SJCRH30 (cell line): Measurements from ENCODE around the gene KCNMA1. TPM values are rescaled to one million over a fixed set of nuclear protein-coding genes. Genes with fewer than 3 reads are reported as not detected.

ENCODE experiments used
- DNase-seq, 2 experiments: peaks; one replicate each; pipeline ENCODE4 v3.0.0-alpha.2; 2015 to 2020
- H3K27ac ChIP-seq: fragments of 250-450 bp; sonication (Bioruptor Pico); 2 replicates; pipeline ENCODE4 v1.5.1; 2020; ENCODE audit warnings: mild to moderate bottlenecking, moderate library complexity
- H3K27me3 ChIP-seq: fragments of 250-450 bp; sonication (Bioruptor Pico); 2 replicates; pipeline ENCODE4 v1.5.1; 2020; ENCODE audit warnings: mild to moderate bottlenecking, moderate library complexity
- H3K36me3 ChIP-seq: fragments of 250-450 bp; sonication (Bioruptor Pico); 2 replicates; pipeline ENCODE4 v1.5.1; 2020; ENCODE audit warnings: mild to moderate bottlenecking, moderate library complexity
- H3K4me1 ChIP-seq: fragments of 250-450 bp; sonication (Bioruptor Pico); 2 replicates; pipeline ENCODE4 v1.5.1; 2020; ENCODE audit warnings: mild to moderate bottlenecking, moderate library complexity
- H3K4me3 ChIP-seq: fragments of 250-450 bp; sonication (Bioruptor Pico); 2 replicates; pipeline ENCODE4 v1.5.1; 2020; ENCODE audit warnings: mild to moderate bottlenecking, moderate library complexity
- H3K9me3 ChIP-seq: fragments of 250-450 bp; sonication (Bioruptor Pico); replicated peaks from 2 replicates; pipeline ENCODE4 v1.5.1; 2020; ENCODE audit warnings: mild to moderate bottlenecking, moderate library complexity
- total RNA-seq: library from RNA; depleted of rRNA; stranded (reverse); fragments of >200 nt; shearing (Covaris generic); gene quantifications from 2 replicates; pipeline ENCODE4 v1.2.3, GENCODE V29; 2014

The KCNMA1 gene
- total RNA-seq, 1 experiment from 2014 or later, result 0.69 TPM

DNA sequence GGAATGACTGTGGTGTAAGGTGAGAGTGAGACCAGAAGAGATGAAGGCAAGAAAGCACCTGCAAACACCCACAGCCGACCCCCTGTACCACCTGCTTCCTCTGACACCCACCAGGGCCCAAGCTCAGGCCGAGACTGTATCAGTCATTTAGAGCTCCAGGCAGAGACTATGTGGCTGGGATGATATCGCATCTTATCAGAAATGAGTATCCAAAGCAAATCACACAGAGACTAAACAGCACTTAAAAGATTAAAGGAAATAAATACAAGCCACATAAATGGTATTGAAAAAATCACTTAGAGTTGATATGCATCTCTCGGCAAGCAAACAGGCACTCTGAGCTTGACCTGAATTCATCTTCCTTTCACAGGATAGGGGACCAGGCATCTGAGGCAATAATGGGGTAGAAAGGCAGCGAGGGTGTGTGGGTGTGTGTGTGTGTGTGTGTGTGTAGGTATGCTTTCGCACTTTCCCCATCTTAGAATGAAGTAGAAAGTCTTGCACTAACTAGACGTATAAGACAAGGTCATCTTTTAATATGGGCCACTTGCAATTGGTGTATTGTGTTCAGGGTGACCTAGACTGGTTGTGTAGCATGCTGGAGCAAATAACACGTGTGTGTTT, 665.9 kb downstream of the KCNMA1 start:
- no peak for DNase-seq
- Histone ChIP-seq H3K36me3 (no peaks in the 10 kb centered on the region), H3K27ac (no peak overlapping the region), H3K4me3 (no peak overlapping the region), H3K9me3 (no peaks in the 10 kb centered on the region), H3K4me1 (peaks cover 3% of the 10 kb centered on the region), H3K27me3 (no peaks in the 10 kb centered on the region)

DNA sequence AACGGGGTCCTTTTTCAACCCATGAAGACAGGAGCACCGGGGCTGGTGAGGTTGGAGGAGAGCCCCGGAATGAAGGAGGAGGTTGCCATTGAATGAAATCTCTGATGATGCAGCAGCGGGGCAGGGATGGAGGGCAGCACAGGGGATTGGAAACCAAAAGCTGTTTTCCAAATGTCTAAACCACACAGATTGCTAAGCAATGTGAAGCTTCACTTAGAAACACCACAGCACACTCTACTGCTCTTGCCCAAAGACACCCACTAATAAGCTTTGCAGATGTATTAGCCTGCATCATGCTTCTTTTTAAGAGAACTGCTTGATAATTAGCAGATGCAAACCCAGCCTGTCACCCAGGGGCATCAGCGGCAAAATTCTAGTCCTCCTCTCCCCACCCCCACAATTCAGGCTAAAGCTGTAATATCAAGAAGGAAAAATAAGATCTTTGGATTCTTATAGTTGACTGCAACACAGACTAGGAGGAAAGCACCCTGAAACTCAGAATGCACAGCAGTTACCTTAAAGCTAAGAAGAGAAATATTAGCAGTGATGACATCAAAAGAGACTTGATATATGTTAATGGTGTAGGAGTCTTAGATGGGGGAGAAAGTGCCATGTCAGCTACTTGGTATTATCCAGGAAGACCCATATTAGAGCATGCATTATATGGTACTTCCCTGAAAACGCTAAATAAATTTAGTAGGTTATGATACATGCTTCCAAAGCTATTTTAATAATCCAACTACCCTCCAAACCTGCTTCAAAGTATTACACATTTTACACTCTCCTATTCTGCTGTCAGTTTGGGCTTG, 666.7 kb downstream of the KCNMA1 start:
- Histone ChIP-seq H3K4me3 (no peak overlapping the region), H3K27ac (no peak overlapping the region), H3K9me3 (no peaks in the 10 kb centered on the region), H3K4me1 (no peaks in the 10 kb centered on the region), H3K27me3 (no peaks in the 10 kb centered on the region), H3K36me3 (no peaks in the 10 kb centered on the region)
- no peak for DNase-seq

DNA sequence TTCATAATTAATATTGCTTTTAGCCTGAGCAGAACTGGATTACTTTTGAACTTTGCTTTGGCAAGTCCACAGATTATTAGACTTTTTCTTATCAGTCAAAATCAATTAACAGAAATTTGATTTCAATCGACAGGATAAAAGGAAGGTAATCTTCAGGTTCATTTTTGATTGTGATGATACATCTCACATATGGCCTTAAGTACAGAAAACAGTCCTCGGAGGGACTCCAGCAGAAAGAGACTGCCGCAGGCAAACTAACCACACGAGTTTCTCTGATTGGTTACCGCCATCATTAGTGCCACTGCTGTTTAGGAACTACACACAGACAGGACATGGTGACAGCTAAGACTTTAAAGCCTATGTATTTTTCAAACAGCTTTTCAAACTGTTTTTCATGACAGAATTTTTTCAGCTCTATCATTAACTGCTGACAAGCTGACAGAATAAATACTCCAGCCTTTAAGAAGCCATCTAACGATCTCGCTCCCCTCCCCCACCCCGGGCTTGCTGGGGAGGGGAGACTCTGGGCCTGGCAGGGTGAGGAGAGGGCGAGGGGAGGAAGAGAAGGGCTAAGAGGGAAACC, 668.2 kb downstream of the KCNMA1 start:
- Histone ChIP-seq H3K4me3 (no peak overlapping the region), H3K4me1 (no peaks in the 10 kb centered on the region), H3K27me3 (no peaks in the 10 kb centered on the region), H3K36me3 (no peaks in the 10 kb centered on the region), H3K27ac (no peak overlapping the region), H3K9me3 (no peaks in the 10 kb centered on the region)
- no peak for DNase-seq

DNA sequence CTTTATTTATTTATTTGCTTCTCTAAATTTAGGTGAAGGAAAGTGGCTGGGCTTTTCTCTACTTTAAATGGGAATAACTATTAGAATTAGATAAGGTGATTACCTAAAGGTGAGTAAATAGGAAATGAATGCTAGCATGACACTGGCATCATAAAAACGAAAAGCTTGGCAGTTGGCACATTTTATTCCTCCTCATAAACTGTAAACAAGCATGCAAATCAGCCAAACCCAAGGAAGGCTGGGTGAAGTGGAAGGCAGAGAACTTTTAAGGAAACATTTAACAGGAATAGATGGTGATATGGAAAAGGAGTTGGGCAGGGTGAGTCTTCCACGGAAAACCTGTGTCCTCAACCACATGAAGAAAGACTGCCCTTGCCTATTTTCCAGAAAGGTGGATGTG, 669.1 kb downstream of the KCNMA1 start:
- Histone ChIP-seq H3K4me1 (no peaks in the 10 kb centered on the region), H3K4me3 (no peak overlapping the region), H3K27ac (no peak overlapping the region)

DNA sequence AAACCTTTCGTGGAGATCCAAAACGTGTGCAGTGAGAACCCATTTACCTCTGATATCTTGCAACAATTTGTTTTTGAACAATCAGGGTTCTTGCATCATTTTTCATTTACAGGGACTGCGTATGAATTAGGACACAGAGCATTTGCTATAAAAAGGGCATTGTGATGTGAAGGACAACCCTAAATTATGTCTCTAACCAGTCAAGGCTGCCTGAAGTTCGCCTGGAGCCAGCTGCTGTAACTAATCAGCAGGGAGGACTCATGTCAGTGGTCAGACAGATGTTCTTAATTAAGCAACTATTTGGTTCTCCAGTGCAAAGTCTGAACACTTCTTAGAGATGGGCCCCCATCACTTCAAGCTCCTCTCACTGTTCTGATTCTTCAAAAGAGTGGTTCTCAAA, 674.8 kb downstream of the KCNMA1 start:
- Histone ChIP-seq H3K27ac (no peak overlapping the region), H3K4me1 (peaks cover 3% of the 10 kb centered on the region), H3K9me3 (no peaks in the 10 kb centered on the region), H3K36me3 (no peaks in the 10 kb centered on the region), H3K27me3 (no peaks in the 10 kb centered on the region), H3K4me3 (no peak overlapping the region)
- DNase-seq, result peak in 1 of 2 experiments; percentile 52

More for the DNA sequence above, 669.1 kb downstream of the KCNMA1 start:
- H3K27me3 ChIP-seq, result no peaks in the 10 kb centered on the region
- no peaks in the 10 kb centered on the region for H3K9me3 ChIP-seq
- no peak for DNase-seq
- H3K36me3 ChIP-seq, result no peaks in the 10 kb centered on the region

DNA sequence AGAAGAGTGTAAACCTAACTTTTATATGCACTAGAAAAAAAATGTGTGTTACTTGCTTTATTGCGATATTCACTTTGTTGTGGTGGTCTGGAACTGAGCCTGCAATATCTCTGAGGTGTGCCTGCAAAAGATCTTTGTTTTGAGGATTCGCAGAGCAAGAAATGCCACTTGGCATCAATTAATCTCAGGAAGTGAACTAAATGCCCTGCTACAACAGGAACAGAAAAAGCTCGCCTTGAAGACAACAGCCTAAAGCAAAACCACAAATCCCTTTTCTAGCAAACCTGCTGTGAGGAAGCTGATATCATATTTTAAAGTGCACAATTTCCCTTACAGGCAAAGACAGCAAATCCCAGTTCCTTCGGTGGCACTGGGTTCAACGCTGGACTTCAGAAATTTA, 675.8 kb downstream of the KCNMA1 start:
- DNase-seq, result peak in 1 of 2 experiments; percentile 54
- Histone ChIP-seq H3K4me1 (peaks cover 3% of the 10 kb centered on the region), H3K27me3 (no peaks in the 10 kb centered on the region), H3K36me3 (no peaks in the 10 kb centered on the region), H3K4me3 (no peak overlapping the region), H3K9me3 (no peaks in the 10 kb centered on the region), H3K27ac (no peak overlapping the region)

DNA sequence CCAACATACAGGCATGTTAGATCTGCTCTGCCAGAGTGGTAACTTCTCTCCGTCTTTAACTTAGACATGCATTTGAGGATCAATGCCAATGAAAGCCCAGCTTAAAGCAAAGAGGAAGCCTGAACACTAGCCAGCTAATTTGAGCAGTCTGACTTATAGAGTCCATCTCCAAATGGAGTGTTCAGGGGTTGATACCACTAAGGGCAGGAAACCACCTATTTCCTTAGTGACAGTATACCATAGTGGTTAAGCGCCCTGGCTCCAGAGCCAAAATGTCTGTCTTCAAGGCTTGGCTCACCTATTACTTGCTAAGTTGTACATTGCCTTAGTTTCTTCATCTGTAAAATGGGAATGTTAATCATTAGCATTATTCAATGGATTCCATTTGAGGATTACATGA, 678.5 kb downstream of the KCNMA1 start:
- Histone ChIP-seq H3K36me3 (no peaks in the 10 kb centered on the region), H3K27me3 (no peaks in the 10 kb centered on the region), H3K4me3 (no peak overlapping the region), H3K9me3 (no peaks in the 10 kb centered on the region), H3K27ac (no peak overlapping the region), H3K4me1 (peaks cover 3% of the 10 kb centered on the region)
- DNase-seq, result no peak

DNA sequence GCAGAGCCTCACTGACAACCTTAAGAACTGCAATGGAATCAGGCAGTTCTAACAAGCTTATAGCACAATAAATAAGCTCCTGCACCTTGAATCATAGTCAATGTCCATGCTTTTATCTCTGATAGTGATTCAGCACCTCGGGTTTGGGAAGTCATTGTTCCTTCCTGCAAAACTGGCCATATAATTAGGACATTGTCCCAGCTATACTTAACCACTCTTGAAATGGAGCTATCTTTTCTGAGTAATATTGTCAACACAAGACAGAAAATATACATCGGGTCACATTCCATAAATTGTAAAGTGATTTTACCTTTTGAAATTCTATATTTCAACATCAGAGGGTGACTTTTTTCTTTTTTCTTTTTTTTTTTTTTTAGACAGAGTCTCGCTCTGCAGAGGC, 682.8 kb downstream of the KCNMA1 start:
- H3K4me3 ChIP-seq, result no peak overlapping the region
- H3K27ac ChIP-seq, result no peak overlapping the region
- no peaks in the 10 kb centered on the region for H3K27me3 ChIP-seq
- no peak for DNase-seq
- H3K36me3 ChIP-seq, result no peaks in the 10 kb centered on the region
- no peaks in the 10 kb centered on the region for H3K9me3 ChIP-seq
- H3K4me1 ChIP-seq, result no peaks in the 10 kb centered on the region

DNA sequence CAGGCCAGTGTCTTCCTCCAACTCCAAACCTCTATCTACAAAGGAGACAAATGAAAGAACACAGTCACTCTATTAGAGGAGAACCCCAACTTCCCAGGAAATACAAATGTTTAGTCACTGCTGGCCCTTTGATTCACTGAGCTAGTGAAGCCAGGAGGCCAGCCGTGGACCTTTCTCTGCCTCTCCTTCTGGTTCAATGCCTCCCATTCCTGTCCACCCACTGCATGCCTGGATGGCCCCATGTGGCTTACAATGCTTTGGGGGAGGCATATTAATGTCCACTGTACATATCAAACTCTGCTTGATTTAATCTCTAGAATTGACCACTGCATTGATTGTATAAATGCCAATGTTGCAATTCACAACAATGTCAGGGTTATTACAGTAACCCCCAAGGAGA, 687.3 kb downstream of the KCNMA1 start:
- no peaks in the 10 kb centered on the region for H3K9me3 ChIP-seq
- no peaks in the 10 kb centered on the region for H3K27me3 ChIP-seq
- H3K4me3 ChIP-seq, result no peak overlapping the region
- H3K4me1 ChIP-seq, result no peaks in the 10 kb centered on the region
- no peak for DNase-seq
- H3K36me3 ChIP-seq, result no peaks in the 10 kb centered on the region
- no peak overlapping the region for H3K27ac ChIP-seq

DNA sequence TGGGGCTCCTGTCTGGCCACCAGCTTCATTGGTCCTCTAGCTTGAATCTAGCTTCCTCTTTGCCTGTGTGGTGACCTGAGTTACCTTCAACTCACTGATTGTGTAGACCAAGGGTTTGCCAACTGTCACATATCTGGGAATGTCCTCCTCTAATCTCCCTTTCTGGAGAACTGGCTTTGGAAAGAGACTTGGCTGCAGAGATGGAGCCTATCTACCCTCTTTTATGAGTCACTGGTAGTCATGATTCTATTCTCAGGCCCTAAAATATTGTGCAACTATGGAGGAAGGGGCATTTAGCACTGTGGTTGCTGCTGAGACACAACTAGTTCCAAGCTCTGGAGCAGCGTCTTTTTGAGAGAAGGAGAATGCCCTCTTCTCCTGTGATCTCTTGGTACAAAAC, 691.3 kb downstream of the KCNMA1 start:
- no peaks in the 10 kb centered on the region for H3K36me3 ChIP-seq
- DNase-seq, result no peak
- no peaks in the 10 kb centered on the region for H3K9me3 ChIP-seq
- H3K4me3 ChIP-seq, result no peak overlapping the region
- no peaks in the 10 kb centered on the region for H3K27me3 ChIP-seq
- no peak overlapping the region for H3K27ac ChIP-seq
- no peaks in the 10 kb centered on the region for H3K4me1 ChIP-seq

DNA sequence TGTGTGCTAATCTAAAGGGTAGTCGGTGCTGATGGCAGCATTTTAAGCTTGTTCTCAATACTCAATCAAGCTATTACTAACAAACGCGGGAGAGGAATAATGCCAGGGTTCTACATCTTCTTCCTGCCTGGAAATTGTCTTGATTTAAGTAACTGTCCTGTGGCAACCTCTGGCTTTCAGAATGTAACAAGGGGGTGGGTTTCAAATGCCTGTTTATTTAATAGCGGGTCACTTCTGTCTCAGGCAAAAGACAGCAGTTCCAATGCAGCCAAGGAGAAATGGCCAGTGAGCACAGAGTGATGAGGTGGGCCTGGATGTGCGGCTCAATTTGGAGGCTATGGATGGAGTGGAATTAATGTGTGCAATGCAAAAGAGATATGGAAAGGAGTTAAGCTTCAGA, 692.4 kb downstream of the KCNMA1 start:
- Histone ChIP-seq H3K9me3 (no peaks in the 10 kb centered on the region), H3K27me3 (no peaks in the 10 kb centered on the region), H3K27ac (no peak overlapping the region), H3K4me3 (no peak overlapping the region), H3K4me1 (no peaks in the 10 kb centered on the region), H3K36me3 (no peaks in the 10 kb centered on the region)
- no peak for DNase-seq

DNA sequence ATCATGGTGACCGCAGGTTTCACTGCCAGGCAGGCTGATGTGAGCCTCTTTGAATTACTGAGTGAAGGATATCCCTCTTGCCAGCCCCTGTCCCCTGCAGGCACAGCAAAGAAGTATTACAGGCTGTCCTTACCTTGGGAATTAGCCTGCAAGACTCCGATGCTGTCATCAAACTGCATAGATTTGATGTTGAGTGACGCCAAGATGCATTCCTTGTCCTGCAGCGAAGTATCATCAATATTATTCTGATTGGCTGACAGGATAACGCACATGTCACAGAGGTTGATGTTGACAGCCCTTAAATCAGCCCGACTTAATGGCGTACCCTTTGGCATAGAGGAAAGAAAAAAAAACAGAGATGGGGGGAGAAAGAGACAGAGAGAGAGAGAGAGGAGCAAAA, 693.0 kb downstream of the KCNMA1 start:
- Histone ChIP-seq H3K4me3 (no peak overlapping the region), H3K9me3 (no peaks in the 10 kb centered on the region), H3K4me1 (no peaks in the 10 kb centered on the region), H3K27me3 (no peaks in the 10 kb centered on the region), H3K27ac (no peak overlapping the region), H3K36me3 (no peaks in the 10 kb centered on the region)
- no peak for DNase-seq

DNA sequence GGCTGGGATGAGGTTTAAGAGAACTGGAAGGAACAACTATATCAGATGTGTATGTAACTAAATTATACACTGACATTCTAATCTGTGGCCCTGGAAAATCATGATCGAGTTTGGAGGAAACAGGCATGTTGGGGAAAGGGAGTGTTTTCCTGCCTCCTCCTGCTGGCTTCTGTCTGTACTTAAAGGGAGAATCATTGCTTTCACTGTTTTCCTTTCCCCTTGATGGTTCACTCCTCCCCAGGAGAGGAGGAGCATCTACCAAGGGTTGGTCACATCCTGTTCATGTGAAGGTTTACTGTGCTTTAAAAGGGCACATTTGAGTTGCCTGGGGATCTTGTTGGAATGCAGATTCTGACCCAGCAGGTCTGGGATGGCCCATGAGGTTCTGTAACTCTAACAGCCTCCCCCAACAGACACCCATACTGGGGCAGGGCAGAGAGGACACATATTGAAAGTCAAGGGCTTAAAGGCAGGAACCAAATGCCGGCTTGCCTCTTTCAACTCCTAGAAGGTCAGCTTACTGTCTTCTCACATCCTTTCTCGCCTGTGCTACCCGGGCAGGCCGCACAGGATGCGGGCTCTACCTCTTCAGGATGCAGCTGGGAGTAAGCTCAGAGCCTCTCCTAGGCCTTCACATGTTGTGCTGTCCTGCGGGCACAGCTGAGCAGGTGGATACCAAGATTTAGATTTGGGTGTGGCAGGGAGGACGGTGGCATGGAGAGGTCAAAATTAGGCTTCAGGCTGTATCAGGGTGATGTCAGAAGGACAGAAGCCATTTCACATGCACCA, 694.8 kb downstream of the KCNMA1 start:
- Histone ChIP-seq H3K36me3 (no peaks in the 10 kb centered on the region), H3K9me3 (no peaks in the 10 kb centered on the region), H3K4me3 (no peak overlapping the region), H3K27ac (no peak overlapping the region), H3K27me3 (no peaks in the 10 kb centered on the region), H3K4me1 (no peaks in the 10 kb centered on the region)
- no peak for DNase-seq

DNA sequence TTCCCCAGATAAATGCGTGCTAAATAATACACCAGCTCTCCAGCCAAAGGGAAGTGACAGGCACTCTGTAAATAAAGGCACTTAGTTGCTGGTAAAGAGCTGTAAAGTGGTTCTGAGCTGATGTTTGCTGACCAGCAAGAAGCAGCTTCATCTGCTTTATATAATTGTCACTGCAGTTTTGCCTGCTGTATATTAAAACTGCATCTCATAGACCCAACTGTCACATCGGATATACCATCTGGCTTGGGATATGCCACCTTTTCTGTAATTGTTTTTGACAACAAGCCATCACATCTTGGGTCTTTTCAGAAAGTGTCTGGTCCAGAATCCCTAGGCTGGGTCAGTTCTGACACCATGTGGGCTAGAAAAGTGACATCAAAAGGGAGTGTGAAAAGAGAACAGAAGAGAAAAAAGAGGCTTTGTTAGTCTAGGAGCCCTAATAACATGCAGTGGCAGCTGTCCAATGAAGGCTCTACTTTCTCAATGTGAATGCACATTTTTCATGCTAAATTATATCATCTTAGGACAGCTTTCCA, 697.6 kb downstream of the KCNMA1 start:
- DNase-seq, result no peak
- Histone ChIP-seq H3K36me3 (no peaks in the 10 kb centered on the region), H3K4me3 (no peak overlapping the region), H3K4me1 (no peaks in the 10 kb centered on the region), H3K27ac (no peak overlapping the region), H3K27me3 (no peaks in the 10 kb centered on the region), H3K9me3 (no peaks in the 10 kb centered on the region)

DNA sequence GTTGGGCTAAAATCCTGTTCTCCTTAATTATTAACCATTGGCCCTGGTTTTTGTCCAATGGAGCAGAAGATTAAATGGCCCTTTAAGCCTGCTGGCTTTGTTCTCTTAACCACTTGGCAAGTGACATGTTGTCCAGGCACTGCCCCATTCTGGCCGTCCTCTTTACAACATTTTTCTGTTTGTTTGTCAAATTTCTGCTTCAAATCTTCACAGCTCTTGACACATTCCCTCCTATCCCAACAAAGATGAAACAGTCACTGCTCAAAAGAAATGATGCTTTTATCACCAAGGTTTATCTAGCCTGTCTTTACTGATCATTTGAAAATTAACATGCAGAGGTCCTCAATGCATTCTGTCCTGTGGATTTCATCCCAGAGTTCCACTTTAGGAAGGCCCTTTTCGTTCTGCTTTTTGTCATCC, 700.4 kb downstream of the KCNMA1 start:
- H3K36me3 ChIP-seq, result no peaks in the 10 kb centered on the region
- H3K27me3 ChIP-seq, result no peaks in the 10 kb centered on the region
- no peaks in the 10 kb centered on the region for H3K9me3 ChIP-seq
- no peaks in the 10 kb centered on the region for H3K4me1 ChIP-seq
- no peak for DNase-seq
- H3K4me3 ChIP-seq, result no peak overlapping the region
- no peak overlapping the region for H3K27ac ChIP-seq
